ENCODE data around the gene PHF1. TPM values are rescaled to one million over a fixed set of nuclear protein-coding genes. Genes with fewer than 3 reads are reported as not detected.

The PHF1 gene
- total and polyA plus RNA-seq, 2 donors: 16.3 to 141 TPM

DNA sequence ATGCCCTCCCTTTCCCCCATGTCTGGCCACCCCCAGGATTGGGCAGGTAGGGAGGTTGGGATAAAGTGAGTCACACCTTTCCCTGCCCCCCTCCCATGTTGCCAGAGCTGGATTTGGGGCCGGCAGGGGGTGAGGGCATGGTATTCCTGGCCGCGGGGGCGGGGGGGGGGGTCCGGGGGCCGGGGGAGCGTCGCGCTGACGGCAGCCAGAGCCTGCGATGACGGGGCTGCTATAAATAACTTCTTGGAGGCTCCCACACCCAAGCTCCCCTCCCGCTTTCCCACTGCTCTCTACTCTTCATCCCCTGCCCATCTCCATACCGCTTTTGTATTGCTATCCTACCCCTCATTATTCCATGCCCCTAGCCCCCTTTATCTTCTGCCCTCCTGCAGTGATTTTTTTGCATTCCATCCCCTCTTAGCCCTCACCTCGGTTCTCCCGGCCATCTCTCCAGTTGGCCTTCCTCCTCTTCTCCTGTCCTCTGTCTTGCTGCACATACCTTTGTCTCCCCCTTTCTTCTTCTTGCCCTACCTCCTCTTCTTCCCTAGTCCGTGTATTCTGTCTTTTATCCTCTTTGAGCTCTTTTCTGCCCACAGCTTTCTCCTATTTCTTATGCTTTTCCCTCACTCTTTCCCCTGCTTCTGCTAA lies 22.9 kb downstream of the PHF1 start:
- H3K4me1 ChIP-seq (ENCODE audit: control insufficient read depth in 2 of 2, insufficient read depth in 2 of 2, low read length in 2 of 2): peaks cover 34 to 51% of the 10 kb centered on the region in 2 donors
- H3K9me3 ChIP-seq (ENCODE audit: control insufficient read depth in 2 of 2, insufficient read depth in 1 of 2, low read length in 1 of 2): no peaks in the 10 kb centered on the region
- DNase-seq (ENCODE audit: low read depth in 6 of 9, low spot score in 9 of 9): no peak
- no peak overlapping the region for H3K4me3 ChIP-seq (ENCODE audit: low read length in 2 of 2)
- WGBS: 58% methylated on average over 16 of the region's 17 CpGs
- peaks cover 29 to 35% of the 10 kb centered on the region in 2 donors for H3K36me3 ChIP-seq (ENCODE audit: control insufficient read depth in 2 of 2, insufficient read depth in 2 of 2, low read length in 1 of 2)
- H3K27me3 ChIP-seq (ENCODE audit: control insufficient read depth in 2 of 2, insufficient read depth in 1 of 2, low read length in 1 of 2): no peaks in the 10 kb centered on the region
- H3K27ac ChIP-seq (ENCODE audit: low read depth in 1 of 2, low read length in 1 of 2): no peak overlapping the region

DNA sequence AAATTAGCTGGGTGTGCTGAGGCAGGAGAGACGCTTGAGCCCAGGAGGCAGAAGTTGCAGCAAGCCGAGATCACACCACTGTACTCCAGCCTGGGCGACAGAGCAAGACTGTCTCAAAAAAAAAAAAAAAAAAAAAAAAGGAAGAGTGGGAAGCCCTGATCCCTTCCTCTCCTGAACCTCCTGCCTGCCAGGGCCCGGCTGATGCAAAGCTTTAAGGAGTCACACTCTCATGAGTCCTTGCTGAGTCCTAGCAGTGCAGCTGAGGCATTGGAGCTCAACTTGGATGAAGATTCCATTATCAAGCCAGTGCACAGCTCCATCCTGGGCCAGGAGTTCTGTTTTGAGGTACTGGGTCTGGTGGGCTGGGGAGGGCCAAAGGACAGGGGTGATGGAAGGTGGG lies 24.1 kb downstream of the PHF1 start:
- Histone ChIP-seq H3K4me1 (ENCODE audit: control insufficient read depth in 2 of 2, insufficient read depth in 2 of 2, low read length in 2 of 2) (peaks cover 22 to 38% of the 10 kb centered on the region in 2 donors), H3K9me3 (ENCODE audit: control insufficient read depth in 2 of 2, insufficient read depth in 1 of 2, low read length in 1 of 2) (no peaks in the 10 kb centered on the region), H3K27ac (ENCODE audit: low read depth in 1 of 2, low read length in 1 of 2) (no peak overlapping the region), H3K4me3 (ENCODE audit: low read length in 2 of 2) (no peak overlapping the region), H3K27me3 (ENCODE audit: control insufficient read depth in 2 of 2, insufficient read depth in 1 of 2, low read length in 1 of 2) (no peaks in the 10 kb centered on the region), H3K36me3 (ENCODE audit: control insufficient read depth in 2 of 2, insufficient read depth in 2 of 2, low read length in 1 of 2) (peaks cover 39 to 45% of the 10 kb centered on the region in 2 donors)
- DNase-seq (ENCODE audit: low read depth in 6 of 9, low spot score in 9 of 9): no peak
- WGBS: 98% methylated on average over 4 of the region's 4 CpGs

DNA sequence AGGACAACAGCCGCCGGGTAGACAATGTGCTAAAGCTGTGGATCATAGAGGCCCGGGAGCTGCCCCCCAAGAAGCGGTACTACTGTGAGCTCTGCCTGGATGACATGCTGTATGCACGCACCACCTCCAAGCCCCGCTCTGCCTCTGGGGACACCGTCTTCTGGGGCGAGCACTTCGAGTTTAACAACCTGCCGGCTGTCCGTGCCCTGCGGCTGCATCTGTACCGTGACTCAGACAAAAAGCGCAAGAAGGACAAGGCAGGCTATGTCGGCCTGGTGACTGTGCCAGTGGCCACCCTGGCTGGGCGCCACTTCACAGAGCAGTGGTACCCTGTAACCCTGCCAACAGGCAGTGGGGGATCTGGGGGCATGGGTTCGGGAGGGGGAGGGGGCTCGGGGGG lies 26.9 kb downstream of the PHF1 start:
- peaks cover 2 to 11% of the 10 kb centered on the region in 2 donors for H3K4me1 ChIP-seq (ENCODE audit: control insufficient read depth in 2 of 2, insufficient read depth in 2 of 2, low read length in 2 of 2)
- WGBS: 97% methylated on average over 18 of the region's 18 CpGs
- H3K4me3 ChIP-seq (ENCODE audit: low read length in 2 of 2): no peak overlapping the region
- H3K36me3 ChIP-seq (ENCODE audit: control insufficient read depth in 2 of 2, insufficient read depth in 2 of 2, low read length in 1 of 2): peaks cover 62 to 72% of the 10 kb centered on the region in 2 donors
- no peaks in the 10 kb centered on the region for H3K9me3 ChIP-seq (ENCODE audit: control insufficient read depth in 2 of 2, insufficient read depth in 1 of 2, low read length in 1 of 2)
- no peaks in the 10 kb centered on the region for H3K27me3 ChIP-seq (ENCODE audit: control insufficient read depth in 2 of 2, insufficient read depth in 1 of 2, low read length in 1 of 2)
- H3K27ac ChIP-seq (ENCODE audit: low read depth in 1 of 2, low read length in 1 of 2): no peak overlapping the region
- no peak for DNase-seq (ENCODE audit: low read depth in 6 of 9, low spot score in 9 of 9)

DNA sequence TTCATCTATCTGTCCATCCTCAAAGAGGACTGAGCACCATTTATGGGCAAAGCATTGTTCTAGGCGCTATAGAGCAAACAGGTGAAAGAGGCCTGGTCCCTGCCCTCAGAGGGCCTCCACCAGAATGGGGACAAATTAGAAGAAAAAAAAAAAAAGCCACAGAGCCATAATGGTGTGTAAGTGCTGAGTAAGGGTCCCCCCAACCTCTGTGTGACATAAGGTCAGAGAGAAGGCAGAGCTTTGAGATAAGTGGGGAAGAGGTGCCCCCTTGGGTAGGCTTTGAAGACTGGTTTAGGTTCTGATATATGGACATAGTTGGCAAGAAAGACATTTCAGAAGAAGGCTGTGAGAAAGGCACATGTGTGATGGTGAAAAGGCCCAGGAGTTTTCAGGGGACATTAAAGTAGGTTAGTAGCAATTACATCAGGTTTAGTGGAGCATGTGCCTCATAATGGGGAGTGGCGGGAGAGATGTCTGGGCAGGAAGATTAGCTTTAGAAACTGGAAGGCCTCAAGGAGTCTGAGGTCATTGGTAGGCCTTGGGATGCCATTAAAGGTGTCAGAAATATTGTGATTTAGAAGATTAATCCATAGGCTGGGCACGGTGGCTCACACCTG lies 28.3 kb downstream of the PHF1 start:
- Histone ChIP-seq H3K9me3 (ENCODE audit: control insufficient read depth in 2 of 2, insufficient read depth in 1 of 2, low read length in 1 of 2) (no peaks in the 10 kb centered on the region), H3K27me3 (ENCODE audit: control insufficient read depth in 2 of 2, insufficient read depth in 1 of 2, low read length in 1 of 2) (no peaks in the 10 kb centered on the region), H3K36me3 (ENCODE audit: control insufficient read depth in 2 of 2, insufficient read depth in 2 of 2, low read length in 1 of 2) (peaks cover 74 to 85% of the 10 kb centered on the region in 2 donors), H3K4me3 (ENCODE audit: low read length in 2 of 2) (no peak overlapping the region), H3K4me1 (ENCODE audit: control insufficient read depth in 2 of 2, insufficient read depth in 2 of 2, low read length in 2 of 2) (no peaks in the 10 kb centered on the region), H3K27ac (ENCODE audit: low read depth in 1 of 2, low read length in 1 of 2) (no peak overlapping the region)
- 98% methylated on average over 3 of the region's 3 CpGs for WGBS
- no peak for DNase-seq (ENCODE audit: low read depth in 6 of 9, low spot score in 9 of 9)

GRCh38 chr6:33439956-33440648 lies 29.3 kb downstream of the PHF1 start:
- Histone ChIP-seq H3K4me3 (ENCODE audit: low read length in 2 of 2) (no peak overlapping the region), H3K27ac (ENCODE audit: low read depth in 1 of 2, low read length in 1 of 2) (no peak overlapping the region), H3K36me3 (ENCODE audit: control insufficient read depth in 2 of 2, insufficient read depth in 2 of 2, low read length in 1 of 2) (peaks cover 82 to 93% of the 10 kb centered on the region in 2 donors), H3K27me3 (ENCODE audit: control insufficient read depth in 2 of 2, insufficient read depth in 1 of 2, low read length in 1 of 2) (no peaks in the 10 kb centered on the region), H3K9me3 (ENCODE audit: control insufficient read depth in 2 of 2, insufficient read depth in 1 of 2, low read length in 1 of 2) (no peaks in the 10 kb centered on the region), H3K4me1 (ENCODE audit: control insufficient read depth in 2 of 2, insufficient read depth in 2 of 2, low read length in 2 of 2) (no peaks in the 10 kb centered on the region)
- 90% methylated on average over 9 of the region's 9 CpGs for WGBS
- no peak for DNase-seq (ENCODE audit: low read depth in 6 of 9, low spot score in 9 of 9)

- H3K4me1 ChIP-seq (ENCODE audit: control insufficient read depth in 2 of 2, insufficient read depth in 2 of 2, low read length in 2 of 2): no peaks in the 10 kb centered on the region
- no peaks in the 10 kb centered on the region for H3K9me3 ChIP-seq (ENCODE audit: control insufficient read depth in 2 of 2, insufficient read depth in 1 of 2, low read length in 1 of 2)
- H3K27ac ChIP-seq (ENCODE audit: low read depth in 1 of 2, low read length in 1 of 2): no peak overlapping the region
- H3K36me3 ChIP-seq (ENCODE audit: control insufficient read depth in 2 of 2, insufficient read depth in 2 of 2, low read length in 1 of 2): peaks cover 78 to 92% of the 10 kb centered on the region in 2 donors
- no peak for DNase-seq (ENCODE audit: low read depth in 6 of 9, low spot score in 9 of 9)
- no peak overlapping the region for H3K4me3 ChIP-seq (ENCODE audit: low read length in 2 of 2)
- no peaks in the 10 kb centered on the region for H3K27me3 ChIP-seq (ENCODE audit: control insufficient read depth in 2 of 2, insufficient read depth in 1 of 2, low read length in 1 of 2)
- 95% methylated on average over 19 of the region's 19 CpGs for WGBS
Measured at GRCh38 chr6:33440649-33441309, 30.0 kb downstream of the PHF1 start.

- Histone ChIP-seq H3K27ac (ENCODE audit: low read depth in 1 of 2, low read length in 1 of 2) (no peak overlapping the region), H3K4me3 (ENCODE audit: low read length in 2 of 2) (no peak overlapping the region), H3K36me3 (ENCODE audit: control insufficient read depth in 2 of 2, insufficient read depth in 2 of 2, low read length in 1 of 2) (peaks cover 81 to 92% of the 10 kb centered on the region in 2 donors), H3K9me3 (ENCODE audit: control insufficient read depth in 2 of 2, insufficient read depth in 1 of 2, low read length in 1 of 2) (no peaks in the 10 kb centered on the region), H3K27me3 (ENCODE audit: control insufficient read depth in 2 of 2, insufficient read depth in 1 of 2, low read length in 1 of 2) (no peaks in the 10 kb centered on the region), H3K4me1 (ENCODE audit: control insufficient read depth in 2 of 2, insufficient read depth in 2 of 2, low read length in 2 of 2) (no peaks in the 10 kb centered on the region)
- no peak for DNase-seq (ENCODE audit: low read depth in 6 of 9, low spot score in 9 of 9)
- 96% methylated on average over 9 of the region's 9 CpGs for WGBS
Measured at GRCh38 chr6:33441457-33441856, 30.6 kb downstream of the PHF1 start.

DNA sequence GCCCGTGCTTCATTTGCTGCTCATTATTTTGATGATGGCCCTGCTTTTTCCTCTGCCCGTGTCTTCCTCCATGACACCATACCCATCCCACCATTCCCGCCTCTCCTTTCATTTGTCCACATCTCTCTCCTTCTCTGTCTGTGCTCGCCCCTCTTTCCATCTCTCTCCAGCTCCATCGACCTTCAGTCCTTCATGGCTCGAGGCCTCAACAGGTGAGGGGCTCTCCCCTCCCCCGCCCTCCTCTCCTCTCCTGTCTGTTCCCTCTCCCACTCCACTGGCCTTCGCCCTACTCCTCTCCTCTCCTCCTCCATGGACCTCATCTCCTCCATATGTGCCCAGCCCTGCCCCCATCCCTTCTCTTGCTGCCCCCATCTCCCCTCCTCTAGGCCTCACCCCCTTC lies 31.5 kb downstream of the PHF1 start:
- H3K9me3 ChIP-seq (ENCODE audit: control insufficient read depth in 2 of 2, insufficient read depth in 1 of 2, low read length in 1 of 2): no peaks in the 10 kb centered on the region
- peaks cover 85 to 93% of the 10 kb centered on the region in 2 donors for H3K36me3 ChIP-seq (ENCODE audit: control insufficient read depth in 2 of 2, insufficient read depth in 2 of 2, low read length in 1 of 2)
- no peak for DNase-seq (ENCODE audit: low read depth in 6 of 9, low spot score in 9 of 9)
- H3K27ac ChIP-seq (ENCODE audit: low read depth in 1 of 2, low read length in 1 of 2): no peak overlapping the region
- H3K4me3 ChIP-seq (ENCODE audit: low read length in 2 of 2): no peak overlapping the region
- 97% methylated on average over 8 of the region's 8 CpGs for WGBS
- H3K27me3 ChIP-seq (ENCODE audit: control insufficient read depth in 2 of 2, insufficient read depth in 1 of 2, low read length in 1 of 2): no peaks in the 10 kb centered on the region
- H3K4me1 ChIP-seq (ENCODE audit: control insufficient read depth in 2 of 2, insufficient read depth in 2 of 2, low read length in 2 of 2): no peaks in the 10 kb centered on the region

DNA sequence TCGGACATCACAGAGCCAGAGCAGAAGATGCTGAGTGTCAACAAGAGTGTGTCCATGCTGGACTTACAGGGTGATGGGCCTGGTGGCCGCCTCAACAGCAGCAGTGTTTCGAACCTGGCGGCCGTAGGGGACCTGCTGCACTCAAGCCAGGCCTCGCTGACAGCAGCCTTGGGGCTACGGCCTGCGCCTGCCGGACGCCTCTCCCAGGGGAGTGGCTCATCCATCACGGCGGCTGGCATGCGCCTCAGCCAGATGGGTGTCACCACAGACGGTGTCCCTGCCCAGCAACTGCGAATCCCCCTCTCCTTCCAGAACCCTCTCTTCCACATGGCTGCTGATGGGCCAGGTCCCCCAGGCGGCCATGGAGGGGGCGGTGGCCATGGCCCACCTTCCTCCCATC lies 32.2 kb downstream of the PHF1 start:
- Histone ChIP-seq H3K4me1 (ENCODE audit: control insufficient read depth in 2 of 2, insufficient read depth in 2 of 2, low read length in 2 of 2) (no peaks in the 10 kb centered on the region), H3K36me3 (ENCODE audit: control insufficient read depth in 2 of 2, insufficient read depth in 2 of 2, low read length in 1 of 2) (peaks cover 85 to 94% of the 10 kb centered on the region in 2 donors), H3K27me3 (ENCODE audit: control insufficient read depth in 2 of 2, insufficient read depth in 1 of 2, low read length in 1 of 2) (no peaks in the 10 kb centered on the region), H3K27ac (ENCODE audit: low read depth in 1 of 2, low read length in 1 of 2) (no peak overlapping the region), H3K9me3 (ENCODE audit: control insufficient read depth in 2 of 2, insufficient read depth in 1 of 2, low read length in 1 of 2) (no peaks in the 10 kb centered on the region), H3K4me3 (ENCODE audit: low read length in 2 of 2) (no peak overlapping the region)
- no peak for DNase-seq (ENCODE audit: low read depth in 6 of 9, low spot score in 9 of 9)
- 98% methylated on average over 17 of the region's 17 CpGs for WGBS

Data from thymus (tissue), 11 donors.